GM10248 (cell line): ENCODE data around the gene MOB1B.

Experiments used
- CTCF ChIA-PET: fragments of 300-600 bp; sonication (Branson Sonifier 250); formaldehyde crosslinking; extraction: SDS; loops from one replicate; lab custom pipeline; 2021; ENCODE audit warnings: antibody characterized with exemption; lab: Yijun Ruan, JAX
- POLR2A ChIA-PET: fragments of 350-650 bp; sonication (Branson Sonifier 250); formaldehyde crosslinking; extraction: SDS; loops from one replicate; lab custom pipeline; 2020; ENCODE audit warnings: antibody characterized with exemption; lab: Yijun Ruan, JAX
- DNase-seq: peaks from one replicate; pipeline ENCODE4 v3.0.0; 2012; ENCODE audit errors: extremely low spot score
- TF ChIP-seq, protein P1 (sequence below): IDR thresholded peaks from 2 replicates; pipeline ENCODE4 v1.5.1; 2012; ENCODE audit warnings: mild to moderate bottlenecking, low read depth; ENCODE audit errors: extremely low read depth, missing control alignments, control extremely low read depth

Gene MOB1B

DNA sequence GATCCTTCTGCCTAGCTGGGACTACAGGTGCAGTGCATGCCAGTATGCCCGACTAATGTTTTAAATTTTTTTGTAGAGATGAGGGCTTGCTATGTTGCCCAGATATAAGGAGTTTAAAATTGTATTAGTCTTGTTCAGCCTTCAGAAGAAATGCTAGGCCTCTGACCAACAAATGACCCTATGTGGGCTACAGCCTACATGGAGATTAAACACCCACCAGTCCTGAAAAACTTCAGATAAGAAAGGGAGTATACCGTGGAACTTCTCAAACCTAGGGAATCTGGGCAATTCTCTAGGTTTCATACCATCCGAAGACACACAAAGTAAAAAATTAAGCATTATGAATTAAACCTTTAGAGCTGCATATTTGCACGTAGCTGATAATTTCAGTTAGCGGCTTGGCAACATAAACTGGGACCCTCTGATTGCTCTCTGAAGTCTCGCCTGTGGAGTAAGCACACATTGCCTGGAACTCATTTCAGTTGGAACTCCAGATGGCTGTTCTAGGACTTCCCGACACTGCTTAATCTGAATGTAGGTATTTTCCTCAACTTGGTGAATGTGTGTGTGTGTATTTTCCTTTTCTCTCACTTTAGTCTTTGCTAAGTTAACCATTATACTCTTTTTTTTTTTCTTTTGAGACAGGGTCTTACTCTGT, 33.0 kb downstream of the MOB1B start:
- DNase-seq: no peak
- CTCF ChIA-PET: interaction anchor here (1.0 kb wide), 1 partner anchor 33 kb away, joined by 4 read pairs; the partner anchor contains the start of gene MOB1B
- TF ChIP-seq, protein P1, sequence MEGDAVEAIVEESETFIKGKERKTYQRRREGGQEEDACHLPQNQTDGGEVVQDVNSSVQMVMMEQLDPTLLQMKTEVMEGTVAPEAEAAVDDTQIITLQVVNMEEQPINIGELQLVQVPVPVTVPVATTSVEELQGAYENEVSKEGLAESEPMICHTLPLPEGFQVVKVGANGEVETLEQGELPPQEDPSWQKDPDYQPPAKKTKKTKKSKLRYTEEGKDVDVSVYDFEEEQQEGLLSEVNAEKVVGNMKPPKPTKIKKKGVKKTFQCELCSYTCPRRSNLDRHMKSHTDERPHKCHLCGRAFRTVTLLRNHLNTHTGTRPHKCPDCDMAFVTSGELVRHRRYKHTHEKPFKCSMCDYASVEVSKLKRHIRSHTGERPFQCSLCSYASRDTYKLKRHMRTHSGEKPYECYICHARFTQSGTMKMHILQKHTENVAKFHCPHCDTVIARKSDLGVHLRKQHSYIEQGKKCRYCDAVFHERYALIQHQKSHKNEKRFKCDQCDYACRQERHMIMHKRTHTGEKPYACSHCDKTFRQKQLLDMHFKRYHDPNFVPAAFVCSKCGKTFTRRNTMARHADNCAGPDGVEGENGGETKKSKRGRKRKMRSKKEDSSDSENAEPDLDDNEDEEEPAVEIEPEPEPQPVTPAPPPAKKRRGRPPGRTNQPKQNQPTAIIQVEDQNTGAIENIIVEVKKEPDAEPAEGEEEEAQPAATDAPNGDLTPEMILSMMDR: no peak
- POLR2A ChIA-PET: no interaction called here

- POLR2A ChIA-PET: no interaction called here
- TF ChIP-seq, protein P1: no peak
- CTCF ChIA-PET: no interaction called here
- DNase-seq: no peak
Measured at GRCh38 chr4:70936200-70936787, 34.1 kb downstream of the MOB1B start.

DNA sequence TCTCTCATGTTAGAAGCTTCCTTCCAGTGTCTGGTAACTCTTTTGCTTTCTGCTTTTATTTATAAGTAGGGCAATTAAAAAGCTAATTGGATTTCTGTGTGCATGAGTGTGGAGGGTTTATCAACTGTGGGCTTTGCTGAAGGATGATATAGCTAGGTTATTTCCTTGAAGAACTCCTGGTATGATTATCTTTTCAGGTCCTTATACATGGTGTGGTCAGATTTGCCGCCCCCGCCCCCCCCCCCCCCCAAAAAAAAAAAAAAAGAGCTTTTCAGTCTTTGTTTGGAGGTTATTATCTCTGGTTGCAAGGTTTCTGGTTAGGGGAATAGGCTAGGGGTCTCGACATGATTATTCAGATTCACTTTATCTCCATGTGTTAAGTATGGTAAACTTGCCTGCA, 35.9 kb downstream of the MOB1B start:
- no peak for DNase-seq
- CTCF ChIA-PET: no interaction called here
- POLR2A ChIA-PET: interaction anchor here (0.8 kb wide), 1 partner anchor 99 kb away, joined by 4 read pairs; the partner anchor contains the start of gene GRSF1
- TF ChIP-seq, protein P1: no peak

- CTCF ChIA-PET: interaction anchor here (1.9 kb wide), 1 partner anchor 11 kb away, joined by 4 read pairs; no protein-coding TSS in a partner anchor
- no peak for DNase-seq
- TF ChIP-seq, protein P1: no peak
- POLR2A ChIA-PET: no interaction called here
Measured at GRCh38 chr4:70940134-70940533, 38.0 kb downstream of the MOB1B start.

GRCh38 chr4:70943114-70943513, 40.9 kb downstream of the MOB1B start:
- DNase-seq: peak; percentile 39
- ChIA-PET CTCF (interaction anchor here (0.8 to 2.0 kb wide), 5 partner anchors 16 to 140 kb away, joined by 3 to 6 read pairs (median 3); no protein-coding TSS in a partner anchor), POLR2A (interaction anchor here (0.6 kb wide), 1 partner anchor 105 kb away, joined by 3 read pairs; no protein-coding TSS in a partner anchor)
- TF ChIP-seq, protein P1: no peak

DNA sequence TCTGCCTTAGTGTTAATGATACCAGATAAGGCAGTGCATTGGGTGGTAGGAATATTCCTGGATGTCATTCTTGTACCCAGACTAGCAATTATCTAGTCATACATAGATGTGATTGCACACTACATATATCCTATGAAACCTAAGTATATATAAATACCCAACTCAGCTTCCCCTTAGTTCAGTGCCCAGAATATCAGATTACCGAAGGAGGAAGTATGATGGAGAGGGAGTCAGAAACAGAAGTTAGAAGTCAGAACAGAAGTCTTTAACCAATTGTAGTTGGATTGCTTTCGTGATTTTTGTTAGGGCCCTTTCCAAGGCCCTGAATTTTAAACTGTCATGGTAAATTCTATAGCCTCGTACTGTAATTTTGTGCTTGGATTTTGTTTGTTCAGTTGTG, 42.9 kb downstream of the MOB1B start:
- CTCF ChIA-PET: interaction anchor here (1.1 to 2.7 kb wide), 7 partner anchors 13 to 274 kb away, joined by 3 to 7 read pairs (median 3); partner anchors contain the start of gene MOB1B
- no peak for DNase-seq
- POLR2A ChIA-PET: no interaction called here
- TF ChIP-seq, protein P1: no peak
